Spleen (tissue), 7 donors: ENCODE measurements around the gene SDS.

Source experiments
- CTCF ChIP-seq, 11 experiments: fragments of 200-600 bp in 7 of 11; fragments of 450-650 bp in 4 of 11; sonication (generic) in 4 of 11; IDR thresholded peaks in 8 of 11; conservative IDR thresholded peaks in 3 of 11; 1 replicate in 7 of 11; 2 replicates in 4 of 11; pipeline versions ENCODE4 v1.4.0 to v1.8.0; 2016 to 2021; ENCODE audit warnings: antibody characterized with exemption in 11 of 11, inconsistent platforms in 4 of 11, mild to moderate bottlenecking in 1 of 11
- POLR2A ChIP-seq, 3 donors: fragments of 450-650 bp; IDR thresholded peaks; one replicate each; pipeline ENCODE4 v1.5.1; 2017; ENCODE audit warnings: antibody characterized with exemption in 3 of 3, mild to moderate bottlenecking in 1 of 3
- POLR2AphosphoS5 ChIP-seq, 3 donors: sonication (generic); formaldehyde crosslinking; IDR thresholded peaks; one replicate each; pipeline ENCODE4 v1.5.1; 2017; ENCODE audit warnings: antibody characterized with exemption in 3 of 3
- donor health status: DM: no; HTN: no; CAD: no; lungs with moderate emphysema.
- donor health status: DM: no; HTN: no; CAD: no.
- donor health status: DM: no; HTN: no; CAD: no.

GRCh38 chr12:113398346-113399290 is 5.1 kb downstream of the SDS start:
- TF ChIP-seq CTCF (IDR thresholded peaks at IDR 0.05 in 8 of 11, conservative IDR thresholded peaks at IDR 0.05 in 3 of 11) (no peak), POLR2AphosphoS5 (IDR thresholded peaks at IDR 0.05) (no peak), POLR2A (IDR thresholded peaks at IDR 0.05) (no peak)
